PC-3 (cell line): ENCODE measurements around the gene RANBP3L.

Source experiments
- CTCF ChIP-seq: fragments of 300-600 bp; sonication (generic); conservative IDR thresholded peaks from 2 replicates; pipeline ENCODE4 v1.5.1; 2017; ENCODE audit warnings: antibody characterized with exemption, low read depth, mild to moderate bottlenecking, low read length
- EZH2 ChIP-seq: fragments of 300-600 bp; sonication (generic); IDR thresholded peaks from one replicate; pipeline ENCODE4 v1.6.1; 2017; ENCODE audit warnings: antibody characterized with exemption, mild to moderate bottlenecking, low read length; ENCODE audit not compliant: unreplicated experiment
- EZH2phosphoT487 ChIP-seq: fragments of 300-600 bp; sonication (generic); IDR thresholded peaks from 2 replicates; pipeline ENCODE4 v1.6.1; 2018; ENCODE audit warnings: mild to moderate bottlenecking, antibody characterized with exemption, low read length, borderline replicate concordance

- TF ChIP-seq CTCF: no peak
- no peak for TF ChIP-seq EZH2phosphoT487
- no peak for TF ChIP-seq EZH2
Measured at GRCh38 chr5:36272136-36272690, 29.5 kb downstream of the RANBP3L start.
